H9 (cell line): ENCODE results near the gene RARB. TPM values are rescaled to one million over a fixed set of nuclear protein-coding genes. Genes with fewer than 3 reads are reported as not detected.

ENCODE experiments used
- DNase-seq: peaks from one replicate; pipeline ENCODE4 v3.0.0-alpha.2; 2017
- H2AFZ ChIP-seq: one replicate; pipeline ENCODE4 v1.6.1; 2013; ENCODE audit warnings: mild to moderate bottlenecking, low read length, control low read depth, moderate library complexity
- H2AK5ac ChIP-seq: 2 replicates; pipeline ENCODE4 v1.6.1; 2013; ENCODE audit warnings: low read length, control low read depth, mixed read lengths; ENCODE audit not compliant: insufficient read length
- H2BK120ac ChIP-seq: one replicate; pipeline ENCODE4 v1.6.1; 2013; ENCODE audit warnings: low read depth, mild to moderate bottlenecking, low read length, control low read depth, inconsistent platforms; ENCODE audit not compliant: poor library complexity, severe bottlenecking
- H2BK12ac ChIP-seq: 2 replicates; pipeline ENCODE4 v1.6.1; 2013; ENCODE audit warnings: low read length, control low read depth, mixed read lengths, low read depth; ENCODE audit not compliant: insufficient read length
- H2BK15ac ChIP-seq: 2 replicates; pipeline ENCODE4 v1.6.1; 2013; ENCODE audit warnings: low read depth, low read length, control low read depth
- H2BK20ac ChIP-seq: one replicate; pipeline ENCODE4 v1.6.1; 2013; ENCODE audit warnings: low read depth, mild to moderate bottlenecking, low read length, control low read depth, inconsistent platforms; ENCODE audit not compliant: poor library complexity, severe bottlenecking
- H2BK5ac ChIP-seq: 2 replicates; pipeline ENCODE4 v1.6.1; 2013; ENCODE audit warnings: low read length, control low read depth, mixed read lengths; ENCODE audit not compliant: insufficient read length
- H3K14ac ChIP-seq: 2 replicates; pipeline ENCODE4 v1.6.1; 2013; ENCODE audit warnings: low read length, control low read depth; ENCODE audit not compliant: insufficient read depth
- H3K18ac ChIP-seq: 2 replicates; pipeline ENCODE4 v1.6.1; 2013; ENCODE audit warnings: low read depth, mild to moderate bottlenecking, mixed read lengths, low read length, control low read depth; ENCODE audit not compliant: insufficient read length
- H3K23ac ChIP-seq: 2 replicates; pipeline ENCODE4 v1.6.1; 2013; ENCODE audit warnings: low read length, control low read depth, mixed read lengths, low read depth; ENCODE audit not compliant: insufficient read length
- H3K23me2 ChIP-seq: 2 replicates; pipeline ENCODE4 v1.6.1; 2013; ENCODE audit warnings: low read depth, mild to moderate bottlenecking, mixed read lengths, low read length, control low read depth; ENCODE audit not compliant: insufficient read length, poor library complexity, severe bottlenecking
- H3K27ac ChIP-seq: 2 replicates; pipeline ENCODE4 v1.5.1; 2013; ENCODE audit warnings: low read length, control low read depth, mixed read lengths, low read depth; ENCODE audit not compliant: insufficient read length
- H3K27me3 ChIP-seq: 2 replicates; pipeline ENCODE4 v1.6.1; 2013; ENCODE audit warnings: low read length, control low read depth, inconsistent platforms; ENCODE audit not compliant: insufficient read depth
- H3K4ac ChIP-seq: 2 replicates; pipeline ENCODE4 v1.6.1; 2013; ENCODE audit warnings: low read depth, mild to moderate bottlenecking, control low read depth, inconsistent platforms, low read length, moderate library complexity
- H3K4me1 ChIP-seq: 2 replicates; pipeline ENCODE4 v1.6.1; 2013; ENCODE audit warnings: low read length, control low read depth, inconsistent platforms; ENCODE audit not compliant: insufficient read depth
- H3K4me2 ChIP-seq: 2 replicates; pipeline ENCODE4 v1.6.1; 2013; ENCODE audit warnings: low read length, control low read depth, mixed read lengths; ENCODE audit not compliant: insufficient read length, insufficient read depth
- H3K56ac ChIP-seq: 2 replicates; pipeline ENCODE4 v1.6.1; 2013; ENCODE audit warnings: low read depth, mild to moderate bottlenecking, mixed read lengths, low read length, control low read depth; ENCODE audit not compliant: insufficient read length
- H3K79me1 ChIP-seq: 2 replicates; pipeline ENCODE4 v1.6.1; 2013; ENCODE audit warnings: low read depth, mild to moderate bottlenecking, moderate library complexity, low read length, control low read depth, inconsistent platforms; ENCODE audit not compliant: insufficient read depth, poor library complexity, severe bottlenecking
- H3K79me2 ChIP-seq: 2 replicates; pipeline ENCODE4 v1.6.1; 2013; ENCODE audit warnings: low read length, control low read depth, inconsistent platforms; ENCODE audit not compliant: insufficient read depth
- H3K9ac ChIP-seq: 2 replicates; pipeline ENCODE4 v1.6.1; 2013; ENCODE audit warnings: low read length, control low read depth, mixed read lengths; ENCODE audit not compliant: insufficient read length; ENCODE audit errors: extremely low read depth
- H3K9me3 ChIP-seq: one replicate; pipeline ENCODE4 v1.6.1; 2013; ENCODE audit warnings: low read depth, low read length, inconsistent platforms; ENCODE audit not compliant: control insufficient read depth
- H3T11ph ChIP-seq: one replicate; pipeline ENCODE4 v1.6.1; 2013; ENCODE audit warnings: mild to moderate bottlenecking, low read length, control low read depth, inconsistent platforms
- H4K20me1 ChIP-seq: one replicate; pipeline ENCODE4 v1.6.1; 2013; ENCODE audit not compliant: control insufficient read depth, insufficient read length, insufficient read depth
- H4K5ac ChIP-seq: 2 replicates; pipeline ENCODE4 v1.6.1; 2013; ENCODE audit warnings: low read depth, mild to moderate bottlenecking, mixed read lengths, low read length, control low read depth; ENCODE audit not compliant: insufficient read length
- H4K8ac ChIP-seq: replicated peaks from 2 replicates; pipeline ENCODE4 v1.6.1; 2013; ENCODE audit warnings: low read length, control low read depth, mixed read lengths, low read depth; ENCODE audit not compliant: insufficient read length
- H4K91ac ChIP-seq: 2 replicates; pipeline ENCODE4 v1.6.1; 2013; ENCODE audit warnings: low read depth, mild to moderate bottlenecking, moderate library complexity, mixed read lengths, low read length, control low read depth; ENCODE audit not compliant: insufficient read length
- H3K27ac Mint-ChIP-seq, 3 experiments: 2 replicates in 2 of 3; 3 replicates in 1 of 3; pipeline ENCODE4 v1.8.0; 2020 to 2021; ENCODE audit warnings: mixed read lengths in 3 of 3, mild to moderate bottlenecking in 1 of 3, moderate library complexity in 1 of 3
- H3K27me3 Mint-ChIP-seq: 2 replicates; pipeline ENCODE4 v1.8.0; 2021; ENCODE audit warnings: low read depth, mild to moderate bottlenecking, moderate library complexity, mixed read lengths
- H3K36me3 Mint-ChIP-seq, 3 experiments: 2 replicates in 2 of 3; 3 replicates in 1 of 3; pipeline ENCODE4 v1.8.0; 2020 to 2021; ENCODE audit warnings: low read depth in 3 of 3, mixed read lengths in 3 of 3; ENCODE audit not compliant: insufficient read depth in 1 of 3
- H3K4me1 Mint-ChIP-seq, 2 experiments: 2 replicates each; pipeline ENCODE4 v1.8.0; 2020; ENCODE audit warnings: mixed read lengths in 2 of 2
- H3K4me3 Mint-ChIP-seq, 2 experiments: 2 replicates in 1 of 2; 3 replicates in 1 of 2; pipeline ENCODE4 v1.8.0; 2020 to 2021; ENCODE audit warnings: mild to moderate bottlenecking in 2 of 2, mixed read lengths in 2 of 2, moderate library complexity in 1 of 2
- H3K9me3 Mint-ChIP-seq, 2 experiments: 2 replicates in 1 of 2; 3 replicates in 1 of 2; pipeline ENCODE4 v1.8.0; 2020; ENCODE audit warnings: mild to moderate bottlenecking in 2 of 2, mixed read lengths in 2 of 2, moderate library complexity in 1 of 2
- WGBS: extraction: QIAGEN DNeasy Blood & Tissue Kit; methylation state at CpG from one replicate; pipeline ENCODE4 v1.1.7; 2013; ENCODE audit warnings: missing lambda C conversion rate, low lambda C conversion rate, mixed read lengths; ENCODE audit not compliant: insufficient read length; ENCODE audit errors: extremely low coverage; 5-methylcytosine and 5-hydroxymethylcytosine counted together
- total RNA-seq: library from RNA; stranded (reverse); gene quantifications from 2 replicates; pipeline ENCODE4 v1.2.1, GENCODE V29; 2021
- TF ChIP-seq, protein P1 (sequence below): fragments of 200-600 bp; sonication (generic); conservative IDR thresholded peaks from 3 replicates; pipeline ENCODE4 v1.8.0; 2021; ENCODE audit warnings: antibody characterized with exemption, mild to moderate bottlenecking

The RARB gene
- total RNA-seq, 1 experiment from 2014 or later, result 0.22 TPM

DNA sequence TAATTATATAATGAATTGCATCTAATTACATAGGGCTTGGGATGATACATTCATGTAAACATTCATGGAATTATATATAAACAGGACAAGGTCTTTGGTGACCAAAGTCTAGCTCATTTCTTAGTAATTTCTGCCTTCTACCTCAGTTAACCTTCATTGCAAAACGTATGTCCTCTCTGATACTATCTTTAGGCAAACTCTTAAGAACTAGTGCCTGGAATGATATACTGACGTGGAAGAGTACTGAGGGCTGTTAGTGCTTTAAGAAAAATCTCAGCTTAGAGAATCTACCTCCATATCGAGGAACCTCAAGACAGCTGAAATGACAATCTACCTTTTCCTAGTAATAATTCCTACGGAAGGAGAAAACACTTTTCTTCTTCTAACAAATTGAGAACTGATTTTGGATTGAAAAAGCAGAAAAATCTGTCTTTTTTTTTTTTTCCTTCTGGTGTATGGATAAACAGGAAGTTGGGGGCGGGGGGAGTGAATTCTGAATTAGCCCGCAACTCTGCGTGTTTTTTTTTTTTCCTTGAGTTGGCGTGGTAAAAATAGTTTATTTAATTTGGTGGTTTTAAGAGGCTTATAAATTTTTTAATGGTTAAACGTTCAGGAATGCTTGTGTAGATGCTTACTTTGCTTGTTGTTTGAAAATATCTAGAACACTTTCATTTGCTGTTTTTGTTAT, 43.2 kb downstream of the RARB start:
- Histone ChIP-seq H3K9ac (no peak overlapping the region), H2BK120ac (no peak overlapping the region), H3T11ph (no peak overlapping the region), H3K79me1 (no peaks in the 10 kb centered on the region), H3K23ac (no peak overlapping the region), H4K91ac (no peak overlapping the region), H3K4me1 (no peaks in the 10 kb centered on the region; the same call in 1 of the 2 replicates), H2BK15ac (no peak overlapping the region), H3K27me3 (no peaks in the 10 kb centered on the region), H2BK5ac (no peak overlapping the region), H3K18ac (no peak overlapping the region), H3K79me2 (no peaks in the 10 kb centered on the region), H3K4ac (no peak overlapping the region), H2AFZ (no peak overlapping the region), H3K14ac (no peak overlapping the region), H2BK20ac (no peak overlapping the region), H3K9me3 (no peaks in the 10 kb centered on the region), H4K20me1 (no peaks in the 10 kb centered on the region), H3K56ac (no peak overlapping the region), H2BK12ac (no peak overlapping the region), H3K27ac (no peak overlapping the region), H4K5ac (no peak overlapping the region), H3K23me2 (no peaks in the 10 kb centered on the region), H3K4me2 (no peak overlapping the region), H2AK5ac (no peak overlapping the region), H4K8ac (no peak overlapping the region)
- 100% methylated on average over 1 of the region's 9 CpGs for WGBS
- no peaks in the 10 kb centered on the region for H3K36me3 Mint-ChIP-seq
- no peaks in the 10 kb centered on the region for H3K27me3 Mint-ChIP-seq
- peaks cover 9 to 10% of the 10 kb centered on the region in 2 experiments; a peak in 3 of 4 replicates for H3K4me1 Mint-ChIP-seq
- TF ChIP-seq, protein P1, sequence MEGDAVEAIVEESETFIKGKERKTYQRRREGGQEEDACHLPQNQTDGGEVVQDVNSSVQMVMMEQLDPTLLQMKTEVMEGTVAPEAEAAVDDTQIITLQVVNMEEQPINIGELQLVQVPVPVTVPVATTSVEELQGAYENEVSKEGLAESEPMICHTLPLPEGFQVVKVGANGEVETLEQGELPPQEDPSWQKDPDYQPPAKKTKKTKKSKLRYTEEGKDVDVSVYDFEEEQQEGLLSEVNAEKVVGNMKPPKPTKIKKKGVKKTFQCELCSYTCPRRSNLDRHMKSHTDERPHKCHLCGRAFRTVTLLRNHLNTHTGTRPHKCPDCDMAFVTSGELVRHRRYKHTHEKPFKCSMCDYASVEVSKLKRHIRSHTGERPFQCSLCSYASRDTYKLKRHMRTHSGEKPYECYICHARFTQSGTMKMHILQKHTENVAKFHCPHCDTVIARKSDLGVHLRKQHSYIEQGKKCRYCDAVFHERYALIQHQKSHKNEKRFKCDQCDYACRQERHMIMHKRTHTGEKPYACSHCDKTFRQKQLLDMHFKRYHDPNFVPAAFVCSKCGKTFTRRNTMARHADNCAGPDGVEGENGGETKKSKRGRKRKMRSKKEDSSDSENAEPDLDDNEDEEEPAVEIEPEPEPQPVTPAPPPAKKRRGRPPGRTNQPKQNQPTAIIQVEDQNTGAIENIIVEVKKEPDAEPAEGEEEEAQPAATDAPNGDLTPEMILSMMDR, result no peak
- DNase-seq, result no peak
- no peaks in the 10 kb centered on the region for H3K9me3 Mint-ChIP-seq
- no peak overlapping the region for H3K4me3 Mint-ChIP-seq
- no peak overlapping the region for H3K27ac Mint-ChIP-seq
